K562 (cell line): Measurements from ENCODE around the gene ZP1. TPM values are rescaled to one million over a fixed set of nuclear protein-coding genes. Genes with fewer than 3 reads are reported as not detected.

Source experiments
- ATAC-seq: fragments of 200-7000 bp; cut with Tn5 transposase; 3 replicates; pipeline ENCODE4 v1.9.1; 2020; ENCODE audit warnings: moderate library complexity
- BruUV-seq: library from RNA; stranded (reverse); fragments of 400-500 nt; replicated peaks from 2 replicates; lab custom pipeline; 2021; lab: Mats Ljungman, UMichigan
- CTCF ChIA-PET: fragments of 300-600 bp; formaldehyde crosslinking; extraction: SDS; loops from one replicate; lab custom pipeline; 2021; ENCODE audit warnings: low intra/inter-chr PET ratio; lab: Yijun Ruan, JAX
- POLR2A ChIA-PET: fragments of 300-600, 350-650 bp; sonication (Branson Sonifier 250); formaldehyde crosslinking; extraction: SDS; loops from one replicate; lab custom pipeline; 2021; ENCODE audit warnings: antibody characterized with exemption, inconsistent platforms; lab: Yijun Ruan, JAX
- DNase-seq, 4 experiments: peaks; one replicate each; pipeline versions ENCODE4 v3.0.0 to v3.0.0-alpha.2; 2011 to 2018; ENCODE audit warnings: low spot score in 3 of 4, mixed read lengths in 3 of 4; ENCODE audit errors: extremely low read depth in 1 of 4
- FAIRE-seq: peaks from 2 replicates; lab custom pipeline; 2011; peaks lifted over from hg19 to GRCh38; lab: Jason Lieb, UNC
- H2AFZ ChIP-seq: 2 replicates; pipeline ENCODE4 v1.6.0; 2011; ENCODE audit warnings: low read depth, low read length, control low read depth, inconsistent platforms
- H3K27ac ChIP-seq: fragments of 200-600 bp; 3 replicates; pipeline ENCODE4 v1.8.0; 2011; ENCODE audit warnings: low read depth, mild to moderate bottlenecking, control low read depth, inconsistent platforms, low read length, moderate library complexity, mixed read lengths; ENCODE audit errors: extremely low read depth
- H3K27me3 ChIP-seq, 2 experiments: fragments of 300-600 bp in 1 of 2; 2 replicates in 1 of 2; 3 replicates in 1 of 2; pipeline versions ENCODE4 v1.6.0 to v1.8.0; 2011; ENCODE audit warnings: inconsistent platforms in 2 of 2, low read length in 2 of 2, mild to moderate bottlenecking in 1 of 2, mixed read lengths in 1 of 2, moderate library complexity in 1 of 2; ENCODE audit not compliant: control insufficient read depth in 2 of 2, insufficient read depth in 2 of 2
- H3K36me3 ChIP-seq: fragments of 300-600 bp; 3 replicates; pipeline ENCODE4 v1.8.0; 2011; ENCODE audit warnings: mild to moderate bottlenecking, low read length, inconsistent platforms; ENCODE audit not compliant: control insufficient read depth, insufficient read depth
- H3K4me1 ChIP-seq, 2 experiments: fragments of 200-600 bp in 1 of 2; replicated peaks in 1 of 2; 2 replicates in 1 of 2; 3 replicates in 1 of 2; pipeline versions ENCODE4 v1.5.1 to v1.8.0; 2011; ENCODE audit warnings: inconsistent platforms in 2 of 2, low read length in 2 of 2, mild to moderate bottlenecking in 1 of 2, mixed read lengths in 1 of 2, moderate library complexity in 1 of 2; ENCODE audit not compliant: control insufficient read depth in 2 of 2, insufficient read depth in 2 of 2
- H3K4me2 ChIP-seq: 2 replicates; pipeline ENCODE4 v1.6.1; 2011; ENCODE audit warnings: low read length, control low read depth, inconsistent platforms, mixed read lengths; ENCODE audit not compliant: insufficient read depth
- H3K4me3 ChIP-seq: fragments of 200-600 bp; sonication (generic), shearing (Covaris generic); 2 replicates; pipeline ENCODE4 v1.5.1; 2016; ENCODE audit warnings: control low read depth, inconsistent platforms
- H3K79me2 ChIP-seq: fragments of 200-600 bp; 3 replicates; pipeline ENCODE4 v1.8.0; 2011; ENCODE audit warnings: low read length, inconsistent platforms; ENCODE audit not compliant: control insufficient read depth, insufficient read depth
- H3K9ac ChIP-seq, 2 experiments: 2 replicates each; pipeline versions ENCODE4 v1.6.0 to v1.6.1; 2011; ENCODE audit warnings: low read depth in 2 of 2, low read length in 2 of 2, control low read depth in 1 of 2, inconsistent platforms in 1 of 2, mild to moderate bottlenecking in 1 of 2, mixed read lengths in 1 of 2; ENCODE audit not compliant: insufficient read depth in 1 of 2
- H3K9me1 ChIP-seq: one replicate; pipeline ENCODE4 v1.6.0; 2011; ENCODE audit warnings: inconsistent platforms, mild to moderate bottlenecking, low read length, moderate library complexity; ENCODE audit not compliant: control insufficient read depth, insufficient read depth
- H3K9me3 ChIP-seq: replicated peaks from 2 replicates; pipeline ENCODE4 v1.5.1; 2011; ENCODE audit warnings: low read depth, low read length, inconsistent platforms; ENCODE audit not compliant: control insufficient read depth, insufficient read depth
- H4K20me1 ChIP-seq: replicated peaks from 2 replicates; pipeline ENCODE4 v1.6.1; 2011; ENCODE audit warnings: low read length, inconsistent platforms, mixed read lengths; ENCODE audit not compliant: control insufficient read depth, insufficient read depth
- ARNT ChIP-seq, 2 experiments: fragments of 450-650 bp; IDR thresholded peaks; 2 replicates each; pipeline ENCODE4 v1.6.1; 2016; ENCODE audit warnings: mild to moderate bottlenecking in 1 of 2
- DMBX1 ChIP-seq: fragments of 250-450 bp; sonication (Bioruptor Pico); IDR thresholded peaks from 2 replicates; pipeline ENCODE4 v1.8.0; 2022; ENCODE audit warnings: inconsistent platforms, mild to moderate bottlenecking, moderate library complexity, borderline replicate concordance
- E2F4 ChIP-seq: sonication (generic); formaldehyde crosslinking; IDR thresholded peaks from 2 replicates; pipeline ENCODE4 v1.8.0; 2022; ENCODE audit warnings: mild to moderate bottlenecking, low read depth, missing genetic modification reagents
- ELK3 ChIP-seq: fragments of 450-650 bp; formaldehyde crosslinking; IDR thresholded peaks from 2 replicates; pipeline ENCODE4 v1.4.0; 2020; ENCODE audit warnings: mild to moderate bottlenecking
- HSF4 ChIP-seq: fragments of 250-450 bp; sonication (Bioruptor Pico); IDR thresholded peaks from 2 replicates; pipeline ENCODE4 v2.1.2; 2022; ENCODE audit warnings: mild to moderate bottlenecking, moderate library complexity, borderline replicate concordance
- MTF1 ChIP-seq: fragments of 250-450 bp; sonication (Bioruptor Pico); IDR thresholded peaks from 2 replicates; pipeline ENCODE4 v1.9.0; 2021; ENCODE audit warnings: moderate library complexity, mild to moderate bottlenecking, inconsistent platforms, borderline replicate concordance
- NCOA1 ChIP-seq: fragments of 450-650 bp; IDR thresholded peaks from 2 replicates; pipeline ENCODE4 v1.6.1; 2016; ENCODE audit warnings: low read depth
- NFRKB ChIP-seq: fragments of 450-650 bp; IDR thresholded peaks from 2 replicates; pipeline ENCODE4 v1.6.1; 2016; ENCODE audit warnings: low read depth
- RREB1 ChIP-seq: fragments of 250-450 bp; sonication (Bioruptor Pico); IDR thresholded peaks from 2 replicates; pipeline ENCODE4 v1.4.0; 2020
- STAT5A ChIP-seq: IDR thresholded peaks from 2 replicates; pipeline ENCODE4 v1.6.1; 2012; ENCODE audit warnings: low read length, inconsistent platforms, borderline replicate concordance
- TAF1 ChIP-seq: IDR thresholded peaks from 2 replicates; pipeline ENCODE4 v1.6.1; 2011; ENCODE audit warnings: mild to moderate bottlenecking, low read length, moderate library complexity; ENCODE audit not compliant: insufficient read depth, control insufficient read depth, severe bottlenecking; ENCODE audit errors: extremely low read depth
- TRIM24 ChIP-seq, 2 experiments: fragments of 450-650 bp; IDR thresholded peaks; 2 replicates each; pipeline ENCODE4 v1.6.1; 2016
- ZNF79 ChIP-seq: fragments of 250-450 bp; sonication (Bioruptor Pico); IDR thresholded peaks from 2 replicates; pipeline ENCODE4 v1.4.0; 2020; ENCODE audit warnings: low read depth, mild to moderate bottlenecking, moderate library complexity
- WGBS: fragments of 100-300 bp; shearing (Covaris generic); methylation state at CpG from one replicate; pipeline ENCODE4 v1.1.6; 2016; ENCODE audit warnings: low coverage, mixed read lengths; ENCODE audit not compliant: insufficient coverage; ENCODE audit errors: missing lambda C conversion rate; 5-methylcytosine and 5-hydroxymethylcytosine counted together
- in situ Hi-C: fragments of 300-500 bp; cut with MboI; formaldehyde crosslinking; loops from 4 replicates; pipeline ENCODE4 v1.15.0; 2018; ENCODE audit warnings: inconsistent platforms, mixed read lengths
- intact Hi-C: fragments of 100-400 bp; cut with micrococcal nuclease; formaldehyde crosslinking; loops from 2 replicates; pipeline ENCODE4 v1.14.2; 2022
- polyA plus RNA-seq, 8 experiments: library from polyadenylated mRNA; depleted of rRNA in 4 of 8; stranded (reverse) in 5 of 8; unstranded in 3 of 8; fragments of >200 nt; fragmentation: Nextera tagmentation in 2 of 8; fragmentation: Illumina TruSeq in 1 of 8; extraction: Ambion mirVana in 2 of 8; extraction: Trizol in 1 of 8; gene quantifications; 2 replicates each; pipeline versions ENCODE4 v1.2.1 to v1.2.3, GENCODE V29; 2011 to 2014; ENCODE audit warnings: inconsistent platforms in 1 of 8, missing spikeins in 1 of 8
- total RNA-seq, 7 experiments: library from RNA; depleted of rRNA in 6 of 7; stranded (reverse); fragments of >200 nt in 6 of 7; fragmentation: Illumina TruSeq in 2 of 7; extraction: Trizol in 2 of 7; gene quantifications; 2 replicates each; pipeline versions ENCODE4 v1.2.1 to v1.2.3, GENCODE V29; 2011 to 2021; ENCODE audit warnings: low replicate concordance in 1 of 7

ZP1 gene
- total and polyA plus RNA-seq, 9 of the 15 experiments (the other 6 are each of a cell fraction or from before 2014, with no cell fraction given): 0.11 to 0.15 TPM; not detected in 7

- ChIA-PET CTCF (no interaction called here), POLR2A (interaction anchor here (0.8 to 1.2 kb wide), 3 partner anchors 13 to 24 kb away, joined by 3 read pairs; partner anchors contain the start of gene PTGDR2)
- H3K9me1 ChIP-seq: no peaks in the 10 kb centered on the region
- no peak overlapping the region for H3K4me3 ChIP-seq
- WGBS: 48% methylated on average over 10 of the region's 10 CpGs
- H3K27ac ChIP-seq: no peak overlapping the region
- no peak overlapping the region for H3K4me2 ChIP-seq
- peaks cover 30 to 34% of the 10 kb centered on the region in 2 experiments for H3K4me1 ChIP-seq
- in situ Hi-C loops: no loop called here
- no peak for FAIRE-seq
- H3K36me3 ChIP-seq: no peaks in the 10 kb centered on the region
- DNase-seq: no peak
- H3K9me3 ChIP-seq: no peaks in the 10 kb centered on the region
- H3K9ac ChIP-seq: no peak overlapping the region
- ATAC-seq: no peak
- intact Hi-C loops: no loop called here
- H2AFZ ChIP-seq: no peak overlapping the region
- H4K20me1 ChIP-seq: no peaks in the 10 kb centered on the region; the same call in 1 of the 2 replicates
- H3K79me2 ChIP-seq: no peaks in the 10 kb centered on the region
- no TSS peak for BruUV-seq
- no peaks in the 10 kb centered on the region for H3K27me3 ChIP-seq
- TF ChIP-seq ZNF79 (CRISPR knock-in tag): no peak
- TF ChIP-seq DMBX1: no peak
- TF ChIP-seq ELK3 (CRISPR knock-in tag): no peak
- TF ChIP-seq HSF4: no peak
- no peak for TF ChIP-seq E2F4 (CRISPR knock-in tag)
- no peak for TF ChIP-seq TAF1
- TF ChIP-seq STAT5A: no peak
- no peak for TF ChIP-seq MTF1 (CRISPR knock-in tag)
- TF ChIP-seq NFRKB: no peak
- no peak for TF ChIP-seq TRIM24 (IDR thresholded peaks at IDR 0.05)
- no peak for TF ChIP-seq ARNT (IDR thresholded peaks at IDR 0.05)
- TF ChIP-seq RREB1 (CRISPR knock-in tag): no peak
- TF ChIP-seq NCOA1: no peak
Measured at GRCh38 chr11:60867871-60868681, 734 bp downstream of the ZP1 start.
